GM21360 (cell line): ENCODE results near the gene INSYN1.
"Not testable (repeated sequence)": the region's sequence is repeated elsewhere in the genome, so short reads cannot be mapped to it uniquely, and the experiment has no call there.

Source experiments
- ATAC-seq: cut with Tn5 transposase; IDR thresholded peaks from one replicate; pipeline ENCODE4 v1.9.1; 2021; ENCODE audit warnings: mild to moderate bottlenecking, moderate library complexity; ENCODE audit not compliant: unreplicated experiment

Gene INSYN1

GRCh38 chr15:73753250-73754130 is at the start of gene INSYN1:
Gene INSYN1, minus strand, starts transcription at chr15:73753351. Its CDS starts 2,221 bp downstream, at chr15:73751130.
- no peak for ATAC-seq

GRCh38 chr15:73802431-73803041 is 49.4 kb upstream of the INSYN1 start:
- no peak for ATAC-seq

- ATAC-seq, result no peak
These were observed 47.7 kb upstream of the INSYN1 start for GRCh38 chr15:73800662-73801345.

- ATAC-seq, result no peak
These were observed 46.3 kb upstream of the INSYN1 start for GRCh38 chr15:73799466-73799865.

- ATAC-seq, result no peak
These were observed 44.4 kb upstream of the INSYN1 start for GRCh38 chr15:73797366-73798158.

- ATAC-seq, result no peak
These were observed 43.2 kb upstream of the INSYN1 start for GRCh38 chr15:73796331-73796831.

- no peak for ATAC-seq
These were observed 41.4 kb upstream of the INSYN1 start for GRCh38 chr15:73794443-73795133.

GRCh38 chr15:73792899-73793541 is 39.9 kb upstream of the INSYN1 start:
- not testable (repeated sequence) for ATAC-seq

- ATAC-seq, result no peak
These were observed 39.3 kb upstream of the INSYN1 start for GRCh38 chr15:73792415-73792814.

- no peak for ATAC-seq
These were observed 36.5 kb upstream of the INSYN1 start for GRCh38 chr15:73789521-73790240.

GRCh38 chr15:73787621-73788020 is 34.5 kb upstream of the INSYN1 start:
- ATAC-seq, result no peak

GRCh38 chr15:73786538-73786937 is 33.4 kb upstream of the INSYN1 start:
- no peak for ATAC-seq

GRCh38 chr15:73785256-73786014 is 32.3 kb upstream of the INSYN1 start:
- ATAC-seq, result not testable (repeated sequence)

- ATAC-seq, result no peak
These were observed 31.1 kb upstream of the INSYN1 start for GRCh38 chr15:73784291-73784690.

- no peak for ATAC-seq
These were observed 29.3 kb upstream of the INSYN1 start for GRCh38 chr15:73782344-73782959.

GRCh38 chr15:73781038-73781925 is 28.1 kb upstream of the INSYN1 start:
- no peak for ATAC-seq

GRCh38 chr15:73779974-73780373 is 26.8 kb upstream of the INSYN1 start:
- ATAC-seq, result no peak
